HG02885 (cell line): ENCODE measurements around the gene BCAS3.

Experiments used
- ATAC-seq: cut with Tn5 transposase; IDR thresholded peaks from one replicate; pipeline ENCODE4 v1.9.1; 2021; ENCODE audit warnings: mild to moderate bottlenecking; ENCODE audit not compliant: unreplicated experiment, poor library complexity

BCAS3 gene

GRCh38 chr17:61395409-61395982 is 717.8 kb downstream of the BCAS3 start:
- no peak for ATAC-seq

- ATAC-seq = no peak
Measured at GRCh38 chr17:61395983-61396585, 718.4 kb downstream of the BCAS3 start.

- no peak for ATAC-seq
Measured at GRCh38 chr17:61396586-61397085, 719.0 kb downstream of the BCAS3 start.

GRCh38 chr17:61397086-61397842 is 719.6 kb downstream of the BCAS3 start:
- no peak for ATAC-seq

- no peak for ATAC-seq
Measured at GRCh38 chr17:61398721-61399130, 721.1 kb downstream of the BCAS3 start.

GRCh38 chr17:61399131-61400065 is 721.7 kb downstream of the BCAS3 start, which contains the start of gene TBX2:
TSS of gene TBX2 (plus strand) at chr17:61399843. CDS start at chr17:61400177, 334 bp downstream.
- ATAC-seq = no peak

- no peak for ATAC-seq
Measured at GRCh38 chr17:61400066-61400716, 722.5 kb downstream of the BCAS3 start.

GRCh38 chr17:61400717-61401388 is 723.2 kb downstream of the BCAS3 start:
- ATAC-seq = no peak

- ATAC-seq = no peak
Measured at GRCh38 chr17:61401389-61402072, 723.9 kb downstream of the BCAS3 start.

- ATAC-seq = no peak
Measured at GRCh38 chr17:61402073-61402541, 724.5 kb downstream of the BCAS3 start.

GRCh38 chr17:61402978-61403800 is 725.5 kb downstream of the BCAS3 start:
- ATAC-seq = no peak

- no peak for ATAC-seq
Measured at GRCh38 chr17:61403801-61404662, 726.4 kb downstream of the BCAS3 start.

- ATAC-seq = no peak
Measured at GRCh38 chr17:61404663-61404912, 726.9 kb downstream of the BCAS3 start.

GRCh38 chr17:61404913-61405685 is 727.4 kb downstream of the BCAS3 start:
- no peak for ATAC-seq

- no peak for ATAC-seq
Measured at GRCh38 chr17:61405686-61406536, 728.3 kb downstream of the BCAS3 start.

- no peak for ATAC-seq
Measured at GRCh38 chr17:61406537-61406845, 728.8 kb downstream of the BCAS3 start.
